H1 (cell line): ENCODE data around the gene CXCL11. TPM values are rescaled to one million over a fixed set of nuclear protein-coding genes. Genes with fewer than 3 reads are reported as not detected.

Source experiments
- CTCF ChIA-PET: fragments of 300-600 bp; sonication (Branson Sonifier 250); formaldehyde crosslinking; loops from one replicate; lab custom pipeline; 2021; ENCODE audit not compliant: partially characterized antibody; lab: Charles Lee
- POLR2A ChIA-PET: fragments of 300-600 bp; sonication (Branson Sonifier 250); formaldehyde crosslinking; loops from one replicate; lab custom pipeline; 2021; ENCODE audit warnings: inconsistent platforms; ENCODE audit not compliant: partially characterized antibody; lab: Charles Lee
- DNase-seq, 2 experiments: peaks; one replicate each; pipeline versions ENCODE4 v3.0.0 to v3.0.0-alpha.2; 2010 to 2022; ENCODE audit warnings: low spot score in 2 of 2, low read depth in 1 of 2, mixed read lengths in 1 of 2
- FAIRE-seq: peaks from 2 replicates; lab custom pipeline; 2011; peaks lifted over from hg19 to GRCh38; lab: Jason Lieb, UNC
- H2AFZ ChIP-seq: 2 replicates; pipeline ENCODE4 v1.8.1; 2012; ENCODE audit warnings: low read length, inconsistent platforms
- H2AK5ac ChIP-seq: 2 replicates; pipeline ENCODE4 v1.6.1; 2013; ENCODE audit warnings: low read depth, low read length
- H2BK120ac ChIP-seq: replicated peaks from 2 replicates; pipeline ENCODE3; 2013; ENCODE audit warnings: low read depth, low read length, inconsistent platforms
- H2BK12ac ChIP-seq: 2 replicates; pipeline ENCODE4 v1.6.1; 2013; ENCODE audit warnings: low read depth, low read length
- H2BK15ac ChIP-seq: 2 replicates; pipeline ENCODE4 v1.6.1; 2013; ENCODE audit warnings: low read length
- H2BK20ac ChIP-seq: 2 replicates; pipeline ENCODE4 v1.6.1; 2013; ENCODE audit warnings: low read length
- H2BK5ac ChIP-seq: 2 replicates; pipeline ENCODE4 v1.6.1; 2013; ENCODE audit warnings: low read depth, low read length
- H3K14ac ChIP-seq: 2 replicates; pipeline ENCODE4 v1.6.1; 2013; ENCODE audit warnings: inconsistent platforms; ENCODE audit not compliant: insufficient read length
- H3K18ac ChIP-seq: 2 replicates; pipeline ENCODE4 v1.6.1; 2013; ENCODE audit warnings: low read length; ENCODE audit errors: extremely low read depth
- H3K23ac ChIP-seq: 2 replicates; pipeline ENCODE4 v1.6.1; 2013; ENCODE audit warnings: inconsistent platforms; ENCODE audit not compliant: insufficient read length
- H3K23me2 ChIP-seq: 2 replicates; pipeline ENCODE4 v1.6.1; 2013; ENCODE audit warnings: low read depth, low read length
- H3K27ac ChIP-seq: 2 replicates; pipeline ENCODE4 v1.6.1; 2011; ENCODE audit warnings: low read depth, low read length, inconsistent platforms
- H3K27me3 ChIP-seq, 4 experiments: replicated peaks in 1 of 4; 1 replicate in 1 of 4; 2 replicates in 3 of 4; pipeline versions ENCODE4 v1.6.1 to v1.8.1; 2011 to 2013; ENCODE audit warnings: low read length in 3 of 4, mild to moderate bottlenecking in 3 of 4, inconsistent platforms in 2 of 4, mixed read lengths in 2 of 4, moderate library complexity in 1 of 4; ENCODE audit not compliant: control insufficient read depth in 3 of 4, insufficient read depth in 3 of 4; ENCODE audit errors: extremely low read depth in 1 of 4
- H3K36me3 ChIP-seq, 4 experiments: 2 replicates each; pipeline versions ENCODE4 v1.6.1 to v1.8.1; 2011 to 2013; ENCODE audit warnings: mild to moderate bottlenecking in 4 of 4, low read length in 3 of 4, moderate library complexity in 2 of 4, control low read depth in 1 of 4, inconsistent platforms in 1 of 4; ENCODE audit not compliant: insufficient read depth in 4 of 4, control insufficient read depth in 2 of 4
- H3K4ac ChIP-seq: replicated peaks from 2 replicates; pipeline ENCODE3; 2013; ENCODE audit warnings: low read length, low read depth, mixed read lengths, inconsistent platforms; ENCODE audit not compliant: insufficient read length
- H3K4me1 ChIP-seq, 4 experiments: replicated peaks in 1 of 4; 1 replicate in 1 of 4; 2 replicates in 3 of 4; pipeline versions ENCODE4 v1.6.1 to v1.8.1; 2011 to 2013; ENCODE audit warnings: low read length in 3 of 4, inconsistent platforms in 2 of 4, mixed read lengths in 1 of 4; ENCODE audit not compliant: insufficient read depth in 4 of 4, control insufficient read depth in 3 of 4
- H3K4me2 ChIP-seq, 2 experiments: 2 replicates each; pipeline versions ENCODE4 v1.6.1 to v1.8.1; 2011 to 2013; ENCODE audit warnings: low read depth in 2 of 2, low read length in 2 of 2, control low read depth in 1 of 2, inconsistent platforms in 1 of 2, mild to moderate bottlenecking in 1 of 2; ENCODE audit not compliant: insufficient read depth in 1 of 2
- H3K4me3 ChIP-seq, 4 experiments: fragments of 200-600, 300-600 bp in 1 of 4; sonication (generic), shearing (Covaris generic), sonication (Bioruptor Twin) in 1 of 4; 2 replicates each; pipeline versions ENCODE4 v1.5.1 to v1.8.1; 2011 to 2016; ENCODE audit warnings: low read length in 4 of 4, low read depth in 3 of 4, control low read depth in 2 of 4, inconsistent platforms in 2 of 4, mild to moderate bottlenecking in 2 of 4, mixed read lengths in 1 of 4, moderate library complexity in 1 of 4; ENCODE audit not compliant: insufficient read depth in 2 of 4; ENCODE audit errors: extremely low read depth in 1 of 4
- H3K56ac ChIP-seq: replicated peaks from 2 replicates; pipeline ENCODE3; 2013; ENCODE audit warnings: low read depth, mild to moderate bottlenecking, mixed read lengths, low read length, inconsistent platforms; ENCODE audit not compliant: insufficient read length
- H3K79me1 ChIP-seq: 2 replicates; pipeline ENCODE4 v1.6.1; 2013; ENCODE audit warnings: low read depth, low read length, control low read depth
- H3K79me2 ChIP-seq, 2 experiments: 2 replicates each; pipeline versions ENCODE4 v1.6.1 to v1.8.1; 2012 to 2013; ENCODE audit warnings: low read length in 2 of 2, mild to moderate bottlenecking in 2 of 2, inconsistent platforms in 1 of 2; ENCODE audit not compliant: insufficient read depth in 2 of 2, control insufficient read depth in 1 of 2
- H3K9ac ChIP-seq, 4 experiments: replicated peaks in 1 of 4; 1 replicate in 1 of 4; 2 replicates in 3 of 4; pipeline versions ENCODE4 v1.6.1 to v1.8.1; 2011 to 2013; ENCODE audit warnings: low read depth in 3 of 4, low read length in 3 of 4, control low read depth in 2 of 4, mild to moderate bottlenecking in 2 of 4, moderate library complexity in 2 of 4, inconsistent platforms in 1 of 4; ENCODE audit errors: extremely low read depth in 1 of 4
- H3K9me3 ChIP-seq, 2 experiments: 2 replicates each; pipeline versions ENCODE4 v1.6.1 to v1.8.1; 2012 to 2013; ENCODE audit warnings: mild to moderate bottlenecking in 2 of 2, moderate library complexity in 2 of 2, control low read depth in 1 of 2, inconsistent platforms in 1 of 2, low read depth in 1 of 2, low read length in 1 of 2, mixed read lengths in 1 of 2; ENCODE audit not compliant: insufficient read depth in 2 of 2
- H4K20me1 ChIP-seq, 2 experiments: replicated peaks in 1 of 2; 2 replicates each; pipeline versions ENCODE3 to v1.8.1; 2011 to 2013; ENCODE audit warnings: inconsistent platforms in 2 of 2, low read length in 2 of 2, mild to moderate bottlenecking in 1 of 2; ENCODE audit not compliant: insufficient read depth in 2 of 2, control insufficient read depth in 1 of 2
- H4K5ac ChIP-seq: 2 replicates; pipeline ENCODE4 v1.6.1; 2013; ENCODE audit warnings: low read length, low read depth, mixed read lengths, inconsistent platforms; ENCODE audit not compliant: insufficient read length
- H4K8ac ChIP-seq: 2 replicates; pipeline ENCODE4 v1.8.0; 2013; ENCODE audit warnings: mild to moderate bottlenecking, moderate library complexity, low read length, inconsistent platforms; ENCODE audit not compliant: insufficient read depth; ENCODE audit errors: extremely low read depth
- H4K91ac ChIP-seq: replicated peaks from 2 replicates; pipeline ENCODE3; 2013; ENCODE audit warnings: low read length, mixed read lengths, inconsistent platforms; ENCODE audit not compliant: insufficient read length
- ASH2L ChIP-seq: fragments of 200-600, 300-600 bp; sonication (generic); IDR thresholded peaks from one replicate; pipeline ENCODE4 v1.7.1; 2017; ENCODE audit warnings: low read length
- ATF2 ChIP-seq: IDR thresholded peaks from 2 replicates; pipeline ENCODE4 v1.6.1; 2012; ENCODE audit warnings: low read length, inconsistent platforms
- GTF2F1 ChIP-seq: IDR thresholded peaks from 2 replicates; pipeline ENCODE4 v1.6.1; 2012; ENCODE audit warnings: low read depth, low read length, improper control_type of control experiment, borderline replicate concordance
- PHF8 ChIP-seq: fragments of 200-600 bp; sonication (generic); conservative IDR thresholded peaks from 2 replicates; pipeline ENCODE4 v1.7.1; 2012; ENCODE audit warnings: low read depth, mild to moderate bottlenecking, inconsistent platforms, low read length, moderate library complexity
- SUZ12 ChIP-seq: fragments of 200-600 bp; sonication (generic); IDR thresholded peaks from 2 replicates; pipeline ENCODE4 v1.6.1; 2012; ENCODE audit warnings: mild to moderate bottlenecking, inconsistent platforms, low read length, moderate library complexity, mixed read lengths
- WGBS, 2 experiments: shearing (Covaris generic) in 1 of 2; methylation state at CpG; one replicate each; pipeline versions ENCODE4 v1.1.6 to v1.1.7; 2013 to 2015; ENCODE audit warnings: low lambda C conversion rate in 2 of 2, mixed read lengths in 2 of 2, inconsistent platforms in 1 of 2, low coverage in 1 of 2, missing lambda C conversion rate in 1 of 2; ENCODE audit not compliant: insufficient replicate concordance in 2 of 2, insufficient coverage in 1 of 2, insufficient read length in 1 of 2; ENCODE audit errors: extremely low coverage in 1 of 2, missing lambda C conversion rate in 1 of 2; 5-methylcytosine and 5-hydroxymethylcytosine counted together
- polyA plus RNA-seq, 7 experiments: library from polyadenylated mRNA; depleted of rRNA in 3 of 7; stranded (reverse) in 5 of 7; unstranded in 2 of 7; fragments of >200 nt in 5 of 7; fragments of 200-250 nt in 2 of 7; gene quantifications; 1 replicate in 5 of 7; 2 replicates in 1 of 7; 4 replicates in 1 of 7; pipeline versions ENCODE4 v1.2.1 to v1.2.3, GENCODE V29; 2011 to 2013; ENCODE audit warnings: missing spikeins in 2 of 7, mixed read lengths in 2 of 7
- total RNA-seq: library from RNA; stranded (reverse); fragmentation: NEBNext Ultra II Directional; extraction: Animal tissue kit (Norgen Biotek cat#: 25700); gene quantifications from 2 replicates; pipeline ENCODE4 v1.2.1, GENCODE V29; 2021

CXCL11 gene
- total and polyA plus RNA-seq, 2 of the 8 experiments (the other 6 are each of a cell fraction or from before 2014, with no cell fraction given): 0.18 TPM; not detected in 1

GRCh38 chr4:75985116-75985515 is 50.8 kb downstream of the CXCL11 start:
- H3K36me3 ChIP-seq: peaks cover 4 to 20% (median 12%) of the 10 kb centered on the region in 4 experiments; a peak in 6 of 8 replicates
- peaks cover 6% of the 10 kb centered on the region; the same call in 1 of the 2 replicates for H3K23me2 ChIP-seq
- H3K4ac ChIP-seq: no peak overlapping the region
- no peak overlapping the region for H2AFZ ChIP-seq
- no peak overlapping the region for H2BK15ac ChIP-seq
- no peaks in the 10 kb centered on the region for H3K9me3 ChIP-seq
- no peak overlapping the region for H4K8ac ChIP-seq
- H3K4me3 ChIP-seq: no peak overlapping the region
- H3K79me2 ChIP-seq: peaks cover 41 to 76% of the 10 kb centered on the region in 2 experiments
- H3K27ac ChIP-seq: no peak overlapping the region
- POLR2A ChIA-PET: interaction anchor here (1.5 kb wide), 1 partner anchor 11 kb away, joined by 4 read pairs; no protein-coding TSS in a partner anchor
- no peak overlapping the region for H3K56ac ChIP-seq
- H2BK5ac ChIP-seq: no peak overlapping the region
- peaks cover 6 to 21% of the 10 kb centered on the region in 2 experiments for H4K20me1 ChIP-seq
- H3K9ac ChIP-seq: no peak overlapping the region
- WGBS, 2 experiments: 86% methylated on average over 3 of the region's 3 CpGs; no CpG with 5 or more reads in 1 of the 2 experiments
- FAIRE-seq (no peak), DNase-seq (no peak)
- H3K4me1 ChIP-seq: peaks cover 0 to 4% (median 0%) of the 10 kb centered on the region in 4 experiments; a peak in 4 of 7 replicates
- TF ChIP-seq ASH2L (no peak), SUZ12 (no peak), ATF2 (no peak), PHF8 (no peak), GTF2F1 (no peak)
- H4K5ac ChIP-seq: no peak overlapping the region
- no peak overlapping the region for H3K4me2 ChIP-seq
- no peak overlapping the region for H3K14ac ChIP-seq
- H2AK5ac ChIP-seq: no peak overlapping the region
- H2BK20ac ChIP-seq: no peak overlapping the region
- H3K79me1 ChIP-seq: peaks cover 15% of the 10 kb centered on the region
- no peak overlapping the region for H4K91ac ChIP-seq
- no peak overlapping the region for H3K23ac ChIP-seq
- H3K27me3 ChIP-seq: no peaks in the 10 kb centered on the region
- no peak overlapping the region for H2BK120ac ChIP-seq
- CTCF ChIA-PET: interaction anchor here (0.8 to 2.7 kb wide), 4 partner anchors 11 to 102 kb away, joined by 3 to 12 read pairs (median 5); no protein-coding TSS in a partner anchor
- no peak overlapping the region for H2BK12ac ChIP-seq
- H3K18ac ChIP-seq: no peak overlapping the region
